ENCODE results near the gene NPM3.

- TF ChIP-seq CTCF (conservative IDR thresholded peaks at IDR 0.05; ENCODE audit: low read depth, low read length) (no peak), EZH2phosphoT487 (IDR thresholded peaks at IDR 0.05; ENCODE audit: borderline replicate concordance, low read length) (no peak)
These were observed 31.0 kb downstream of the NPM3 start for GRCh38 chr10:101752241-101752640.
